ENCODE data around the gene CCT6B.
A peak's percentile ranks its signal among the peaks of the same experiment; 100 is the strongest.
"Not testable (repeated sequence)": the region's sequence is repeated elsewhere in the genome, so short reads cannot be mapped to it uniquely, and the experiment has no call there.

CCT6B gene

GRCh38 chr17:34961093-34961911, at the start of gene CCT6B, which contains the start of gene ZNF830:
Gene CCT6B (minus strand): TSS chr17:34961460. CDS start chr17:34961393, 67 bp downstream.
Gene ZNF830 (plus strand): TSS chr17:34961540. CDS start chr17:34961567, 27 bp downstream.
- DNase-seq (ENCODE audit: low read depth), result peak; percentile 93

GRCh38 chr17:35010093-35010492, 48.8 kb upstream of the CCT6B start:
- no peak for DNase-seq (ENCODE audit: low read depth)

GRCh38 chr17:35006961-35007360, 45.7 kb upstream of the CCT6B start:
- no peak for DNase-seq (ENCODE audit: low read depth)

- no peak for DNase-seq (ENCODE audit: low read depth)
Measured at GRCh38 chr17:35006345-35006744, 45.1 kb upstream of the CCT6B start.

- no peak for DNase-seq (ENCODE audit: low read depth)
Measured at GRCh38 chr17:35003778-35004177, 42.5 kb upstream of the CCT6B start.

- no peak for DNase-seq (ENCODE audit: low read depth)
Measured at GRCh38 chr17:35002876-35003551, 41.8 kb upstream of the CCT6B start.

- no peak for DNase-seq (ENCODE audit: low read depth)
Measured at GRCh38 chr17:35001549-35001948, 40.3 kb upstream of the CCT6B start.

GRCh38 chr17:35000965-35001364, 39.7 kb upstream of the CCT6B start:
- not testable (repeated sequence) for DNase-seq (ENCODE audit: low read depth)

- DNase-seq (ENCODE audit: low read depth), result no peak
Measured at GRCh38 chr17:34999456-34999855, 38.2 kb upstream of the CCT6B start.

GRCh38 chr17:34998205-34998604, 36.9 kb upstream of the CCT6B start:
- peak; percentile 62 for DNase-seq (ENCODE audit: low read depth)

GRCh38 chr17:34997355-34997862, 36.1 kb upstream of the CCT6B start:
- DNase-seq (ENCODE audit: low read depth), result peak; percentile 76

- DNase-seq (ENCODE audit: low read depth), result no peak
Measured at GRCh38 chr17:34996422-34997285, 35.4 kb upstream of the CCT6B start.

- no peak for DNase-seq (ENCODE audit: low read depth)
Measured at GRCh38 chr17:34993031-34993430, 31.8 kb upstream of the CCT6B start.

GRCh38 chr17:34991606-34992005, 30.3 kb upstream of the CCT6B start:
- no peak for DNase-seq (ENCODE audit: low read depth)

GRCh38 chr17:34990921-34991365, 29.7 kb upstream of the CCT6B start:
- DNase-seq (ENCODE audit: low read depth), result peak; percentile 32

- DNase-seq (ENCODE audit: low read depth), result no peak
Measured at GRCh38 chr17:34989473-34989872, 28.2 kb upstream of the CCT6B start.

GRCh38 chr17:34988644-34989043, 27.4 kb upstream of the CCT6B start:
- DNase-seq (ENCODE audit: low read depth), result no peak

- no peak for DNase-seq (ENCODE audit: low read depth)
Measured at GRCh38 chr17:34987232-34987631, 26.0 kb upstream of the CCT6B start.

GRCh38 chr17:34981538-34982241, 20.4 kb upstream of the CCT6B start:
- DNase-seq (ENCODE audit: low read depth), result no peak

- peak; percentile 91 for DNase-seq (ENCODE audit: low read depth)
Measured at GRCh38 chr17:34980681-34981537, 19.6 kb upstream of the CCT6B start.

GRCh38 chr17:34980353-34980680, 19.1 kb upstream of the CCT6B start, which contains the start of gene LIG3:
Gene LIG3 (plus strand): TSS chr17:34980512. CDS start chr17:34983006, 2,494 bp downstream.
- DNase-seq (ENCODE audit: low read depth), result peak; percentile 91
